Natural killer cell (primary cell): ENCODE data around the gene ZNF892. TPM values are rescaled to one million over a fixed set of nuclear protein-coding genes. Genes with fewer than 3 reads are reported as not detected.

Source experiments
- ATAC-seq, 3 donors: fragments of 150-1000 bp in 2 of 3; fragments of 200-7000 bp in 1 of 3; cut with Tn5 transposase; 1 replicate in 1 of 3; 2 replicates in 2 of 3; pipeline ENCODE4 v1.10.0; 2021; ENCODE audit warnings: mild to moderate bottlenecking in 2 of 3, moderate library complexity in 2 of 3
- DNase-seq, 2 donors: peaks; one replicate each; pipeline versions ENCODE4 v3.0.0 to v3.0.0-alpha.2; 2013 to 2021; ENCODE audit warnings: mixed read lengths in 1 of 2
- H3K27ac ChIP-seq: one replicate; pipeline ENCODE4 v1.5.1; 2013; ENCODE audit warnings: mild to moderate bottlenecking, low read length
- H3K27me3 ChIP-seq: one replicate; pipeline ENCODE4 v1.6.1; 2013; ENCODE audit warnings: low read length; ENCODE audit not compliant: control insufficient read depth, insufficient read depth
- H3K36me3 ChIP-seq: one replicate; pipeline ENCODE4 v1.6.1; 2013; ENCODE audit warnings: low read length; ENCODE audit not compliant: control insufficient read depth, insufficient read depth
- H3K4me1 ChIP-seq: one replicate; pipeline ENCODE4 v1.6.1; 2013; ENCODE audit warnings: low read length; ENCODE audit not compliant: control insufficient read depth, insufficient read depth
- H3K4me3 ChIP-seq: one replicate; pipeline ENCODE4 v1.5.1; 2013; ENCODE audit warnings: low read length
- H3K9me3 ChIP-seq: one replicate; pipeline ENCODE4 v1.6.1; 2013; ENCODE audit warnings: low read length; ENCODE audit not compliant: control insufficient read depth, insufficient read depth
- H3K27ac Mint-ChIP-seq, 2 donors: one replicate each; pipeline ENCODE4 v1.8.0; 2022; ENCODE audit warnings: mild to moderate bottlenecking in 2 of 2, mixed read lengths in 2 of 2, moderate library complexity in 1 of 2
- H3K27me3 Mint-ChIP-seq, 2 donors: one replicate each; pipeline ENCODE4 v1.8.0; 2022; ENCODE audit warnings: low read depth in 2 of 2, mixed read lengths in 2 of 2
- H3K36me3 Mint-ChIP-seq: one replicate; pipeline ENCODE4 v1.8.0; 2022; ENCODE audit warnings: mixed read lengths
- H3K4me1 Mint-ChIP-seq, 2 donors: one replicate each; pipeline ENCODE4 v1.8.0; 2022; ENCODE audit warnings: mixed read lengths in 2 of 2
- H3K4me3 Mint-ChIP-seq: one replicate; pipeline ENCODE4 v1.8.0; 2022; ENCODE audit warnings: mild to moderate bottlenecking, moderate library complexity, mixed read lengths
- H3K9me3 Mint-ChIP-seq, 2 donors: one replicate each; pipeline ENCODE4 v1.8.0; 2022; ENCODE audit warnings: mixed read lengths in 2 of 2
- WGBS: methylation state at CpG from one replicate; pipeline ENCODE4 v1.1.7; 2013; ENCODE audit warnings: missing lambda C conversion rate; ENCODE audit not compliant: insufficient coverage; 5-methylcytosine and 5-hydroxymethylcytosine counted together
- intact Hi-C: fragments of 100-400 bp; cut with micrococcal nuclease; formaldehyde crosslinking; loops from one replicate; pipeline ENCODE4 v1.14.2; 2022
- total RNA-seq, 4 donors: library from RNA; stranded (reverse); fragments of 120-200 nt in 1 of 4; gene quantifications; one replicate each; pipeline versions ENCODE4 v1.2.3 to v1.2.4, GENCODE V29; 2013 to 2022
- TF ChIP-seq, protein P1 (sequence below): fragments of 200-600 bp; IDR thresholded peaks from one replicate; pipeline ENCODE4 v1.8.0; 2022; ENCODE audit warnings: antibody characterized with exemption

ZNF892 gene
- total RNA-seq, 3 donors from 2014 or later (not counting 1 experiment from before 2014, with no cell fraction given), result 2.9 to 4.6 (median 3.2) TPM

DNA sequence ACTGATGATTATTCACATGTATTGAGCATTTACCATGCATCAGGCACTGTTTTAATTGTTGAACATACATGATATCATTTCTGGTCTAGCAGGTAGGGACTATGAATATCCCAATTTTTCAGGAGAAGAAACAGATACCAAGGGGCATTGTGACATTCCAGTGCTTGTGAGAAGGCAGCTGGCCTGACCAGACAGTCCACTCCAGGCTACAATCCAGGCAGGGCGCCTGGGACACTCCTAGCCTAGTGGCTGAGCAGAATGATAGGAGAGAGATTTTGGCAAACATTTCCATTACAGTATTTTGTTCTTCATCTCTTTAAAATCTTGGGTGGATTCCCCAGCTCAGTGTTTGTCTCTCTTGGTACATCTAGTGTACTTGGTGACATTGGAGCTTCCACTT, 24.9 kb downstream of the ZNF892 start:
- H3K27ac ChIP-seq, result no peak overlapping the region
- H3K9me3 ChIP-seq, result peaks cover 32% of the 10 kb centered on the region
- TF ChIP-seq, protein P1, sequence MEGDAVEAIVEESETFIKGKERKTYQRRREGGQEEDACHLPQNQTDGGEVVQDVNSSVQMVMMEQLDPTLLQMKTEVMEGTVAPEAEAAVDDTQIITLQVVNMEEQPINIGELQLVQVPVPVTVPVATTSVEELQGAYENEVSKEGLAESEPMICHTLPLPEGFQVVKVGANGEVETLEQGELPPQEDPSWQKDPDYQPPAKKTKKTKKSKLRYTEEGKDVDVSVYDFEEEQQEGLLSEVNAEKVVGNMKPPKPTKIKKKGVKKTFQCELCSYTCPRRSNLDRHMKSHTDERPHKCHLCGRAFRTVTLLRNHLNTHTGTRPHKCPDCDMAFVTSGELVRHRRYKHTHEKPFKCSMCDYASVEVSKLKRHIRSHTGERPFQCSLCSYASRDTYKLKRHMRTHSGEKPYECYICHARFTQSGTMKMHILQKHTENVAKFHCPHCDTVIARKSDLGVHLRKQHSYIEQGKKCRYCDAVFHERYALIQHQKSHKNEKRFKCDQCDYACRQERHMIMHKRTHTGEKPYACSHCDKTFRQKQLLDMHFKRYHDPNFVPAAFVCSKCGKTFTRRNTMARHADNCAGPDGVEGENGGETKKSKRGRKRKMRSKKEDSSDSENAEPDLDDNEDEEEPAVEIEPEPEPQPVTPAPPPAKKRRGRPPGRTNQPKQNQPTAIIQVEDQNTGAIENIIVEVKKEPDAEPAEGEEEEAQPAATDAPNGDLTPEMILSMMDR, result no peak
- no peaks in the 10 kb centered on the region for H3K36me3 Mint-ChIP-seq
- no peaks in the 10 kb centered on the region for H3K27me3 Mint-ChIP-seq
- H3K4me1 ChIP-seq, result no peaks in the 10 kb centered on the region
- DNase-seq (no peak), ATAC-seq (no peak)
- H3K9me3 Mint-ChIP-seq, result no peaks in the 10 kb centered on the region
- H3K4me3 Mint-ChIP-seq, result no peak overlapping the region
- WGBS, result 100% methylated on average over 1 of the region's 1 CpG
- no peak overlapping the region for H3K27ac Mint-ChIP-seq
- intact Hi-C loops, result no loop called here
- H3K36me3 ChIP-seq, result no peaks in the 10 kb centered on the region
- no peaks in the 10 kb centered on the region for H3K4me1 Mint-ChIP-seq
- no peak overlapping the region for H3K4me3 ChIP-seq
- H3K27me3 ChIP-seq, result no peaks in the 10 kb centered on the region

- Mint-ChIP-seq H3K27me3 (no peaks in the 10 kb centered on the region), H3K4me3 (no peak overlapping the region), H3K36me3 (no peaks in the 10 kb centered on the region), H3K4me1 (no peaks in the 10 kb centered on the region), H3K27ac (no peak overlapping the region), H3K9me3 (peaks cover 3 to 4% of the 10 kb centered on the region in 2 donors)
- TF ChIP-seq, protein P1, result no peak
- intact Hi-C loops, result no loop called here
- Histone ChIP-seq H3K36me3 (no peaks in the 10 kb centered on the region), H3K4me3 (no peak overlapping the region), H3K27me3 (no peaks in the 10 kb centered on the region), H3K27ac (no peak overlapping the region), H3K4me1 (no peaks in the 10 kb centered on the region), H3K9me3 (peaks cover 32% of the 10 kb centered on the region)
- DNase-seq (no peak), ATAC-seq (no peak)
- WGBS, result 90% methylated on average over 5 of the region's 5 CpGs
These were observed 27.0 kb downstream of the ZNF892 start for GRCh38 chr2:95234286-95234785.

DNA sequence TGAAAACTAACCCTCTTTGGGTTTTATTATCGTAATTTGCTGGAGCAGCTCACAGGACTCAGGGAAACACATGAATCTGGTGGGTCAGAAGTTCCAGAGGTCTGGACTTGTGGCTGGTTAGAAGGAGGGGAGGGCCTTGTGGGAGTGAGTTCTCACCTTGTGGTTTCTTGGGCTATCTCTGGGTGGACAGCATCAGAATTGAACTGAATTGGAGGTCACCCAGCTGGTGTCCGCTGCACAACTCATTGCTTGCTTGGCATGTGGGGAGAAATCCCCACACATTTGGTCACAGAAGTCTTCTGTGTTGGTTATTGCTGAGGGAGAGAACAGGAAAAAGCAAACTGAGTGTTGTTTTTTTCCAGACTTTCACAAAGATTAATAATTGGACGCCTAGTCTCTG, 27.5 kb downstream of the ZNF892 start:
- DNase-seq, result no peak
- H3K27me3 ChIP-seq, result no peaks in the 10 kb centered on the region
- no peaks in the 10 kb centered on the region for H3K4me1 Mint-ChIP-seq
- H3K27ac Mint-ChIP-seq, result no peak overlapping the region
- no peaks in the 10 kb centered on the region for H3K4me1 ChIP-seq
- intact Hi-C loops, result no loop called here
- TF ChIP-seq, protein P1, result no peak
- no peak for ATAC-seq
- H3K4me3 Mint-ChIP-seq, result no peak overlapping the region
- peaks cover 32% of the 10 kb centered on the region for H3K9me3 ChIP-seq
- no peaks in the 10 kb centered on the region for H3K27me3 Mint-ChIP-seq
- H3K36me3 ChIP-seq, result no peaks in the 10 kb centered on the region
- no peak overlapping the region for H3K27ac ChIP-seq
- no peak overlapping the region for H3K4me3 ChIP-seq
- WGBS, result 94% methylated on average over 3 of the region's 3 CpGs
- no peaks in the 10 kb centered on the region for H3K36me3 Mint-ChIP-seq
- peaks cover 3 to 4% of the 10 kb centered on the region in 2 donors for H3K9me3 Mint-ChIP-seq

DNA sequence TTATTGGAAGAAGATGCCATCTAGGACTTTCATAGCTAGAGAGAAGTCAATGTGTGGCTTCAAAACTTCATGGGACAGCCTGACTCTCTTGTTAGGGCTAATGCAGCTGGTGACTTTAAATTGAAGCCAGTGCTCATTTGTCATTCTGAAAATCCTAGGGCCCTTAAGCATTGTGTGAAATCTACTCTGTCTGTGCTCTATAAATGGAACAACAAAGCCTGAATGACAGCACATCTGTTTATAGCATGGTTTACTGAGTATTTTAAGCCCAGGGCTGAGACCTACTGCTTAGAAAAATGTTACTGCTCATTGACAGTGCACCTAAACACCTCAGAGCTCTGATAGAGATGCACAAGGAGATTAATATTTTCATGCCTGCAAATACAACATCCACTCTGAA, 30.8 kb downstream of the ZNF892 start:
- Mint-ChIP-seq H3K9me3 (peaks cover 6 to 15% of the 10 kb centered on the region in 2 donors), H3K36me3 (no peaks in the 10 kb centered on the region), H3K27ac (no peak overlapping the region), H3K4me3 (no peak overlapping the region), H3K4me1 (no peaks in the 10 kb centered on the region), H3K27me3 (no peaks in the 10 kb centered on the region)
- Histone ChIP-seq H3K36me3 (no peaks in the 10 kb centered on the region), H3K4me1 (no peaks in the 10 kb centered on the region), H3K27ac (no peak overlapping the region), H3K9me3 (peaks cover 48% of the 10 kb centered on the region), H3K27me3 (no peaks in the 10 kb centered on the region), H3K4me3 (no peak overlapping the region)
- no peak for DNase-seq
- no peak for ATAC-seq
- TF ChIP-seq, protein P1, result no peak
- intact Hi-C loops, result no loop called here
